Loucy (cell line): ENCODE data around the gene ANKZF1.

Experiments
- EZH2phosphoT487 ChIP-seq: fragments of 200-600 bp; IDR thresholded peaks from 2 replicates; pipeline ENCODE4 v1.6.1; 2018; ENCODE audit warnings: antibody characterized with exemption, mild to moderate bottlenecking, moderate library complexity, borderline replicate concordance
- TF ChIP-seq, protein P1 (sequence below): fragments of 200-600 bp; sonication (generic); conservative IDR thresholded peaks from 2 replicates; pipeline ENCODE4 v1.5.1; 2014; ENCODE audit warnings: mild to moderate bottlenecking, antibody characterized with exemption, low read length

DNA sequence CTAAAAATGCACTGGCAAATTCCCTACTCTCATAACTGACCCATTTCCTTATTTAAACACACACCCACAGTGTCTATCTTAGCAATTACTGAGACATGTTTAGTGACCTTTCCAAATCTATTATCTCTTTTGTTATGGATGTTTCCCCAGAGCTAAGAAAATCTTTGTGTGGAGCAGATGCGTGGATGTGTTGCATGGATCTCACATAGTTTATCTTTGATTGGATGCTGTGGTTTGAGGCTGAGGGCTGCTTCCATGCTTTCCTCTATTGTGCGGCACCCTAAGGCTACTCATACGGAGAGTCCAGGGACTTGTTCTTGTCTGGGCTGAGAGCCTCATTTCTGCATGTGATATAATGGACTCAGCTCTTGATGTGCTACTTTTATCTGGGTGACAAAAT, 4.7 kb downstream of the ANKZF1 start:
- TF ChIP-seq, protein P1, sequence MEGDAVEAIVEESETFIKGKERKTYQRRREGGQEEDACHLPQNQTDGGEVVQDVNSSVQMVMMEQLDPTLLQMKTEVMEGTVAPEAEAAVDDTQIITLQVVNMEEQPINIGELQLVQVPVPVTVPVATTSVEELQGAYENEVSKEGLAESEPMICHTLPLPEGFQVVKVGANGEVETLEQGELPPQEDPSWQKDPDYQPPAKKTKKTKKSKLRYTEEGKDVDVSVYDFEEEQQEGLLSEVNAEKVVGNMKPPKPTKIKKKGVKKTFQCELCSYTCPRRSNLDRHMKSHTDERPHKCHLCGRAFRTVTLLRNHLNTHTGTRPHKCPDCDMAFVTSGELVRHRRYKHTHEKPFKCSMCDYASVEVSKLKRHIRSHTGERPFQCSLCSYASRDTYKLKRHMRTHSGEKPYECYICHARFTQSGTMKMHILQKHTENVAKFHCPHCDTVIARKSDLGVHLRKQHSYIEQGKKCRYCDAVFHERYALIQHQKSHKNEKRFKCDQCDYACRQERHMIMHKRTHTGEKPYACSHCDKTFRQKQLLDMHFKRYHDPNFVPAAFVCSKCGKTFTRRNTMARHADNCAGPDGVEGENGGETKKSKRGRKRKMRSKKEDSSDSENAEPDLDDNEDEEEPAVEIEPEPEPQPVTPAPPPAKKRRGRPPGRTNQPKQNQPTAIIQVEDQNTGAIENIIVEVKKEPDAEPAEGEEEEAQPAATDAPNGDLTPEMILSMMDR: no peak
- no peak for TF ChIP-seq EZH2phosphoT487
